GM21619 (cell line): Measurements from ENCODE around the gene TCF7L2.

Source experiments
- ATAC-seq: cut with Tn5 transposase; IDR thresholded peaks from one replicate; pipeline ENCODE4 v1.9.1; 2021; ENCODE audit not compliant: unreplicated experiment

The TCF7L2 gene

DNA sequence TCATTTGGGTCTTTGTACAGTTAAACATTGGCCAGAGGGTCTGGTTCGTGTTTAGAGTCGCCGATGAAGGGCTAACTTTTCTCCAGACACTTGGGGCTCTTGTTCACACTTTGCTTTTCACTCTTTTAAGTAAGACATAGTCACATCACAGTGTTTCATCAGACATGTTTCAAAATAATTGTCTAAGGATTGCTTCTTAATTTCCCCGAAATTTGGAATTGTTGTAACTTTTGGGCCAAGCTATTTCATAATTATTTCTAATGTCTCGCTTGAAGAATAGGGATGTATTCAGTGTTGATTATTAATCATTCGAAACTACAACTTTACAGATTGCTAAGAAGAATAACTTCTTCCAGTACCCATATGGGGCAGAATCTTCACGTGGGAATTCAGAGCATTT lies 92.8 kb downstream of the TCF7L2 start:
- no peak for ATAC-seq

DNA sequence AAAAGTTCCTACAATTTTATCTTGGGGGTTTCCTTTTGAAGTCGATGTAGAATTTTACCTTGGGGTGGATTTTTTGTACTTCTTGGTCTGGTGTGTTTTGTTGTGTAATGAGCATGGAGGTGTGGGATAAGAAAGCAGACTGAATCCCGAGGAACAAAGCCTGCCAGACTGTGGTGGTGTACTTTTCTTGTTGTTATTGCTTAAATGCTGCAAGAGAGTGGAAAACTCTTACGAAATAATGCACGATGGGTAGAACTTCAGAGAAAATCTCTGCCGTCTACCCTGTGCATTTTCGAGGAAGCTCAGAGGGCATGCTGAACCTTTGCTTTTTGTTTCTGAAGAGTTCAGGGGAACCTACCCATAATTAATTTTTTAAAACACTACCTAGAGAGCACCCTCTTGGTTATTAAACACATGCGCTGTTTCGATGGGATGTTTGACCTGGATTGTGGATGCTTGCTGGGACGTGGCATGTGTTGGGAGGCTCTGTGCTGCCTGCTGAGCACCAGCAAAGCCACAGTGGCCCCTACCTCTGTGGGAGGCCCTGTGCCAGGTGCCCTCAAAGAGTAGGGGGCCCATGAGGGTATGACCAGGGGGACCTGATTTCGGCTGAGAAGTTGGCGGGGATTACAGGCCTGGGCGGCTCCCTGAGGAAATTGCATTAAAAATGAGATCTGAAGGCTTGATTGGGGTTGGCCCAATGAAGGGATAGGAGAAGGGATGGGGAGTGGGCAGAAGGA lies 94.1 kb downstream of the TCF7L2 start:
- ATAC-seq = no peak

DNA sequence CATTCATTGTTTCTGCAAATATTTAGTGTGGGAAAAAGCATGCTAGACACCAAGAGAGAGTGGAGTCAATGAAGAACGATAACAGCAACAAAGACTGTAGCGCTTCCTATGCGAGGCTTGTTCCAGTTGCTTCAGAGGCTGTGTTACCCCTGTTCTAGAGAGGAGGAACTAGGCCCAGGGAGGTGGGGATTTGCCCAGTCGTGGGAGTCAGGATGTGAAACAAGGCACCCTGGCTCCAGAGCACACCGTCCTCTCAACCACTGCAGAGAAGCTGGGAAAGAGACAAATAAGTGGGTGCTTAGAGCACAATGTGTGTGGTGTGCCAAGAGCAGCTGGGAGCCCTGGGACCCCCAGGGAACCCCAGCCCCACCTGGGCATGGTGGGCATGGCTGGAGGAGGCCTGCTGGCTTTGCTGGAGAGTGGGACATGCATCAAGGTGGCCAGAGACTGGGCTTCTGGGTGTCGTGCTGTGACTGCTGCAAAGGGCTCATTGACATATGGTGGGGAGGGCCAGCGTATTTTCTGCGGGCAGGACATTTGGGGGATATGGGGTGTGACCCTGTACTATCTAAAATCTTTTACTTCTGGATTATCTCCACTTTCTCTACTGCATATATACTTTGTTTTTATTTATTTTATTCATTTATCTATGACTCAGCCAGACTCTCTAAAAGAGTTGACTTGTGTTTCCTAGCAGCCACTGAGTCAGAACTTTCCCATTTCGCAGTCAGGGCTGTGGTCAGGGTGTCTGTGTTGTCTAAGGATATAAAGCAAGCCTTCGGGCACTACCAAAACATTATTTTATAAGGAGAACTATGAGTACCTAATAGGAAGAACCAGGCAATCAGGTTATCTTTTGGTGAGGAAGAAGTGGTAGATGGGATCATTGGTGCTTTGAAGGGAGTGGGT lies 95.4 kb downstream of the TCF7L2 start:
- no peak for ATAC-seq

DNA sequence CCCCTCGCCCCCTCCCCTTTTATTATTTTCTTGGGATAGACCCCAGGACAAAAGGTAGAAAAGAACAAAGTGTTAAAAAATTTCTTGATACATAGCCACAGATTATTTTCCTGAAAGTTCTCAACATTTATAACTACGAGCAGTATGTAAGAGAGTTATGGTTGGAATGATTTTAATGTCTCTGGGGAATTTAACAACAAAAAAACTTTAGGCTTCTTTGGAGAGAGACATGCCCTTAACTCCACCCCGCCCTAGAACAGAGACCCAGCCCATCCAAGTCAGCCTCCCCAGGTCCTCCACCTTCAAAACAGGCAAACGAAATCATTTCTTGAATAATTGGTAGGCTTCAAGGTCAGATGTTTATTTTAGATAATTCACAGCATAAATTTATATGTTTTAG lies 97.1 kb downstream of the TCF7L2 start:
- no peak for ATAC-seq

DNA sequence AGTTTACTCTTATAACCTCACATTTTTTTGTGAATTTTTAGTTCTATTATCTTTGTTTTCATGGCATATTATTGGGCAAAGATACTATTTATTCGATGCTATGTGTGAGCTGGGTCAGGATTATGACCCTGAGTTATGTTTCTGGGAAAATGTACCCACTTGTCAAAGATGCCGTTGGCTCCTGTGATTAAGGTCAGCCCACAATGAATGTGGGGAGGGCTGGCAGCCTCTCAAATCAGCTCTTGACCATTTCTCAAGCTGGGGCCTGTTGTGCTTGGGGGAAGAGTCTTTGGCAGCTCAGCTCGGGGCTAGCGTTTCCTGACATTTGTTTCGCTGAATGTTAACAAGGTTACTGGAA lies 97.5 kb downstream of the TCF7L2 start:
- ATAC-seq = no peak

DNA sequence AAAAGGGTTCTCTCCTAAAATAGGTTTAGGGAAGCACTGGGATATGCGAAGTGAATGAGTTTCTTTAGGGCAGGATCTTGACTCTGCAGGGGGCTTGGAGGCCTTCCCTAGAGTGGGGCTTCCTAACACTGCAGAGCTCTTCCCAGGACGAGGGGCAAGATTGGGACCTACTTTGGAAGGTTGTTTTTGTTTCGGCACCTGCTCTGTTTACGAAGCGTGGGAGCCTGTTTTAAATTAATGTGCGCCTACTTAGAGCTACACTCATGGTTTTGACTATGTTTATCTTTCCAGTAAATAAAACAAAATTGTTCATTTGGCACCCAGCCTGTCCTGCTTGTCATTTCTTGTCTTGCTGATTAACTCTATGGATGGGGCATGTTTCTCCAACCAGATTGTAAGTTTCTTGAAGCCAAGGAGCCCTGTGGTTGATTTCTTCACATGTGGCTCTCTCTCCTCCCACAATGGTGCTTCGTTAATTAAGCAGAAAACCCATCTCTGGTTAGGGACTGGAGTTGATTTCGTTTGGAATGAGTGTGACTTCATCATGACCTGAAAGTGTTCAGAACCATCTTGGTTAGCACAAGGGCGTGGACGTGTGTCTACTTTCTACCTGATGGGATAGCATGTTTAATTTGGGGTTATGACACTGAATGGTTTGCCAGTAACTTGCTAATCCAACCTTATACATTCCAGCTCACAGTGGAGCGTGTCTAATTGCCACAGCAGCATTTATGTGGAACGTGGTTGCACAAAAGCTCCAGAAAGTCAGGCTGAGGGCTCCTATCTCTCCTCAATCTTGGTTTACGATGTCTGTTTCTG lies 98.1 kb downstream of the TCF7L2 start:
- ATAC-seq = no peak

DNA sequence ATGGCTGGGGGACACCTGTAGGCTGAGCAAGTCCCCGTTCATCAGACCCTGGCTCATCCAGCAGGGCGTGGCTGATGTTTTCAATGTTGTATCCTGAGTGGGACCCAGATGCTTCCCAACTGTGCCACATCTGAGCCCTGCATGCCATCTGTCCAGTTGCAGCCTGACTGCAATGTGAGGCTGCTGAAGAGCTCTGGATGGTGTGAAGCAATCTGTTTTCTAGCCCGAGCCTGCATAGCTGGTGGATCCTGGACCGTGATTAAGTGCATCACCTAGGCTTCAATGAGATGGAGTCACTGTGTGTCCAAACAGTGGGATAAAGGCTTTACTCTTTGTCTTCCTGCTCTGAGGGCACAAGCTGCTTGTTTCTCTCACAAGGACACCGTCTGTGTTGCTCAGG lies 99.8 kb downstream of the TCF7L2 start:
- no peak for ATAC-seq

DNA sequence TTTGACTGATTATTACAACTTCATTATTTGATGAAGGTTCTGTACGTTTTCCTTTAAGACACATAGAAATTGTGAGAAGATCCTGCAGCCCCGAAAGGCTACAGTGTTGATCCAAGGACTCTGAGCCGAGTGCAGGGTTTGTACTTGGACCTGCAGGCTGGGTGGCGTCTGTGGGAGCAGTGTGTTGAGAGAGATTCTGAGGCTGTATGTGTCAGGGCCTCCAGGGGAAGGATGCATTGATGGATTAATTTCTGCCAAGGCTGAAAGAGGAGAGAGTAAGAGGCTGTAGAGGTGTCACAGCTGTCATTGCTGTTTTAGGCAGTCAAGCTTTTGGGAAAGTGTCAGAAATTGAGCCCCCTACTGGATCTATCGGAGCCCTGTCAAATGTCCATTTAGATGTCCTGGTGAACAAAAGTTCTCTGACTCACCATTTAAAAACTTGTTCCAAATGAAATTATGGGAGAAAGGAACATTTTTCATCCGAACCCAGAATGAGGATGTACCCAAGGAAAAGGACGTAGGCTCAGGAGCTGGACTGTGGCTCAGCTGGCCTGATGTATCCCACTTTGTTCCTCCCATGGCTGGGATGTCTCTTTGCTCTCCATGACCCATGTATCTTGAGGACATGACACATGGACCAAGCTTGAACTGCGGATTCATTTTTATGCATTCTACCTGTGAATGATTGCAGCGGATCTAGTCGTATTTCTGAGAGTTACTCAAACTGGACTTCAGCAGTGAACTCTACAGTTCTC lies 102.2 kb downstream of the TCF7L2 start:
- ATAC-seq = no peak

DNA sequence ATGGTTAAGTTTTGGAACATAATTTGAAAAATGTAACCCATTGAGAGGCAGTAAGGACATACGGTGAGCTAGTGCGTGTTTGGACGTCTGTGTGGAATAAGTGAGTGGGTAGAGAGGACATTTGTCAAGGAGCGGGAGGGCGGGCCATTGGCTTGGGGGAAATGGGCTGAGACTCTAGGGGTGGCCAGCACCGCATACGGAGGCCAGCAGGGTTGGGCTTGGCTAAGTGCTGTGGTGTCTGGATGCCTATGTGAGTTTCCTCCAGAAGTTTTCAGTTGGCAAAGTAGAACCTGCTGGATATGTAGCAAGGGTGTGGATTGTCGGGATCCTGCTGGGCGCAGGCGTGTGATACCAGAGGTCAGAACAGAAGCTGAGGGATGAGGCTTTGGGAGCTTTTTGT lies 103.0 kb downstream of the TCF7L2 start:
- no peak for ATAC-seq

DNA sequence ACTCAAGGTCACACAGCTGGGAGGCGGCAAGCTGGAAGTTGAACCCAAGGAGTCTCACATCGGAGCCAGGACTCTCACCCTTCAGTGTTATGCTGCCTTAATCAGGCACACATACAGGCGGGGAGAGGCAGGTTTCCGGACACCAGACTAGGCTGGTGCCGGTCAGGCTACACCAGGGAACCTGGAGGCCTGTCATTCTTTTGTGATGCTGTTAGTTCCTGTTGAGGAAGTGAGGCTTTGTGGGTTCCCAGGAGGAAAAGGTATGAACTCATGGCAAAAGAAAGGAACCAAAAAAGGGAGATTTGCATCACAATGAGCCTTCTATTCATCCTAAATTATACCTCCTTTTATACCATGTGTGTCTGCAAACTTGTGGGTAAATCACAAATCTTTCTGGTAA lies 103.8 kb downstream of the TCF7L2 start:
- no peak for ATAC-seq

DNA sequence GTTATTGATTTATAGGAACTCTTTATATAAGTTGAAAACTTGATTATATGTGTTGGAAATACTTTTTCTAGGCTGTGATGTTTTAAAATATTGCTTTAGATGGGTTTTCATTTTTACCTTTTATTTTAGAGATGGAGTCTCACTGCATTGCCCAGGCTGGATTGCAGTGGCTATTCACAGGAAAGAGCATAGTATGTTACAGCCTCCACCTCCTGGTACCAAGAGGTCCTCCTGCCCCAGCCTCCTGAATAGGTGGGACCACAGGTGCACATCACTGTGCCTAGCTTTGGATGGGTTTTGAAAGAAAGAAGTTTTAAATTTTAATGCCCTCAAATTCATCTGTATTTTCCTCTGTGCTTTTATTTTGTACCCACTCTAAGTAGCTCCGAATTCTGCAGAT lies 105.4 kb downstream of the TCF7L2 start:
- no peak for ATAC-seq

DNA sequence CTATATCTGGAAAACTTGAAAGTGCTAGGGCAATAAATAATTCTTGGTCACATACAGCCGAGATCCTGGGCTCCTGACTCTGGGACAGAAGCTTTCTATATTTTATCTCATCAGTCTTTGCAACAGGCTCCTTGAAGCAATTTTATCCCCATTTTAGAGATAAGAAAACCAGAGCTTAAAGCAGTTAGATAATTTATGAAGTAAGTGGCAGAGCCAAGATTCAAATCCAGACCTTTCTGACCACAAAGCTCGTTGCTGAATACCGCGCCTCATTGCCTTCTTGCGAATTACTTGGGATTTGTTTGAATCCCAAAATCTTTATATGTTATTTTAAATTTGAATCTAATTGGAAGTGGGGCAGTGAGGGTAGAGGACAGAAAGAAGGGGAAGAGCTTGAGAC lies 106.0 kb downstream of the TCF7L2 start:
- no peak for ATAC-seq

DNA sequence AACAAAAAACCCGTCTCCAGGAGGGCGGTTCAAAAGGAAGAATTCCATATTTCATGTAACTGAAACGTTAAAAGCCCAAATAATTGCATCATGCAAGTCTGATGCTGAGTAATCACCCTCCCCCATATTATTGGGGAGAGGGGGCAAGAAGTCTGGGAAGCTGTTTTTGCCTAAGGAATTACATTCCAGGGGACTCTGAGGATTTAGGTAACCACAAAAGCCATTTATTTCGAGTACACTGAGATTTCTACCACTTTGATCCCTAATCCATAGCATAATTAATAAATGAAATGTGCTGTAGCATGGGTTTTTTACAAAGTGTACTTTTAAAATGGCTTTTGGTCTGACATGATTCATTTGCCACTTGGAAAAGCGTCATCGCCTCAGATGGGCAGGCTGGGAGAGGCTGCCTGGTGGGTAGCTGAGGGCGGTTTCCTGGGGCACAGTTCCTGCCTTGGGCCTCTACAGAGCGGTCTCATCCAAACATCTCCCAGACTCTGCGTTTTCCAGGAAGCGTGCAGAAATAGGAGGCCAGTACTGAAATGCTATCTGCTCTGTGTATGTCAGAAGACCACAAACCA lies 106.5 kb downstream of the TCF7L2 start:
- ATAC-seq = no peak

DNA sequence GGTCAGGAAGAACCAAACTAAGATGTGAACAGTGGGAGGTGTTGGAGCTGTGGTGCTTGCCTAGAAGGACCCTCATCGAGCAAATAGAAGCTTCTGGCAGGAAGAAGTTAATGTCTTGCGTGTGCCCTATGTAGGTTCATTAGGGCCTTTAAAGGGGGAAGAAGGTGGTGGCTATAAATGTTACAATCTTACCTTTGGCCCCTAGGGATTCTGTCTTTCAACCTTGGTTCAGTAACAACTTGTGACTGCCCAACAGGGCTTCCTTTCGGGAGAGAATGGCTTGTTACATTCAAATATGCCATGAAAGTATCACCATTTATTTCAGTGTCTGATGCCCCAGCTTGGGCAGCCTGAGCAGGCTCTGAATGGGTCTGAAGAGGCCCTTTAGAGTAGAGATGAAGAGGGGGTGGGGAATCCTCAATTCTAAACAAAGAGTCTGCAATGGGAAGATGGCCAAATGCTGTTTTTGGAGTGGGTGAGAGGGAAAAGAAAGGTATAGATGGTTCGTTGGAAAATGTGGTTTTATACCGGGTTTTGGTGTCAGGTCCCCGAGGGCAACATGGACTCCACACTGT lies 108.0 kb downstream of the TCF7L2 start:
- ATAC-seq = no peak

DNA sequence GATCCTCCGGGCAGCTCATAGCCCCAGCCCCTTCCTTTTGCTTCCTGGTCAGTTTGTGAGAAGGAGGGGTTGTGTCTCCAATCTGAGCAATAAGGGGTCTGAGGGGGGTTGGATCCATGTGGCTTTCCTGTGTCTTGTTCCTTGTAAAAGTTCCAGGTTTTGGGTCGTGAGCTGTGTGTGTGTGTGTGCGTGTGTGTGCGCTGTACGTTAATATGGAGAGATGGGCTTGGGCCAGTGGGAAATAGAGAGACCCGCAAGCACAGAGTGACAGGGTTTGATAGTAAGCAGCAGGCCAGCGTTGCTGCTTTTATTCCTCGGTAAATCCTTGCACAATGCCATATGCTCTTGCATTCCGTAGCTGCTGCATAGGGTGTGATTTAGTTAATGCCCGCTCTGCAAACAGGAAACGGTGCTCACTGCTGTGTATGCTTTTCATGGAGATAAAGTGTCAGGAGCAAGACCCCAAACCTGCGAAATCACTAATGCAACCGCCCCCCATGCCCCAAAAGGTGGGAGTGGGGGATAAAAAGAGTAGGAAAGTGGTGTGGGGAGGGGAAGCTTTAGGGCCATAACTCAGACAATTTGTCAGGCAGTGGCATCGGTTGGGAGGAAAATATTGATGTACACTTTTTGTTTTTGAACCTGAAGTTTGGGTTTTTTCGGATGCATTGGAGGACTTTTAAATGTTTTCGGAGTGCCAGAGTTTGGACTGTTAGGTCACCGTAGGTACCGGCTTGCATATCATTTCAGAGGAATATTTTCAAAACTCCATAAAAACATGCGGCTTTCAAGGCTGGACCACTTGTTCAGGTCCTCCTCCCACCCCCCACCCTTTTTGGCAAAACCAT lies 108.7 kb downstream of the TCF7L2 start:
- ATAC-seq = no peak

DNA sequence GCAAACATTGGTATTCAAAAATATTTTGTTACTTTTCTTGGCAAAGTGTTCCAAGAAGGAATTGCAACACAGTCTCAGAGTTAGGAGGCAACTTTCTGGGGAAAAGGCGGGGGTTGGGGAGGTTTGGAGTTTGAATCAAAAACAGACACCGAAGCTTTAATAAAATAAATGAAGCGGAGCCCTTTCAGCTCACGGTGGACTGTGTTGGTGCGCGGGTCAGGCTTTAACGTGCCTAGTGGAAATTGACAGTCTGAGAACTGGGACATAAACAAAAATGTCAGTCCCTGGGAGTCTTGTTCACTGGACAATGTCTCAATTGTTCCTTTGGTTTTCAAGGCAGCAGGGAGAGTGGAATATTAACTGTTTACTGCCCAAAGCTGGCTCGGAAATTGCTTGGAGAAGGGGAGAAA lies 109.3 kb downstream of the TCF7L2 start:
- no peak for ATAC-seq

DNA sequence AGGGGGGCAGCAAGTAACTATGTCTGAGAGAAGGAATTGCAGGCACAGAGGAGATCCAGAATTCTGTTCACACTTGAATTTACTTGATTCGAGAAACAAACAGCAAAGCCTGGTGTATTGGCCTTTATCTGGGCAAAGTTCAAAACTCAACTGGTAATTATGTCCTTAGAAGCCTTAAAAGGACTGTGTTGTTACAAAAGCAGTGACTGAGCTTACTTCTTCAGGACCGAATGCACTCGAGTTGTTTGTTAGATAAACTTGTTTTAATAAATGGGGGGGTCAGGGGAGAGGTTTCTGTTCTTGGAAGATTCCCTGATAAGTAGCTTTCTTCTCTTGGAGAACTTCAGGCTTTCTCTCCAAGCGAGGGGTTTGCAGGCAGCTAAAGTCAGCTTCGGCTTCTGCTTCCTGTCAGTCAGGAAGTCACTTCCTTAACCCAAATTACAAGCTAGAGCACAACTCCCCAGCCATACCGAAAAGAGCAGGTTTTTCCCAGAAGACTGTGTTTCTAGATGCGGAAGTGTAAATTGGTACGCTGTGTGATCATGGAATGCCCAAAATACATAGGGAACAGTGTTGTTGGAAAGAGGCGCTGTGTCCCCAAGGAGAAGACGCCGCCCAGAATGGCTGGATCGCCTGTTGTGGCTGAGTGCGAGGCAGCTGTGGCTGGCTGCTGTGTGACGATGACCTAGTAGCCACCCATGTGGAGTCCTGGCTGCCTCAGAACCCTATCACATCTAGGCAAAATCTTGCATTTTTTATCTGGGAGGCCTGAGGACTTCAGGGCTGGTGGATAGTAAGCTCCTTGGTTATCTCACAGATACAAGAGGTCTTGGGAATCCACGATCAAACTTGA lies 110.4 kb downstream of the TCF7L2 start:
- no peak for ATAC-seq

DNA sequence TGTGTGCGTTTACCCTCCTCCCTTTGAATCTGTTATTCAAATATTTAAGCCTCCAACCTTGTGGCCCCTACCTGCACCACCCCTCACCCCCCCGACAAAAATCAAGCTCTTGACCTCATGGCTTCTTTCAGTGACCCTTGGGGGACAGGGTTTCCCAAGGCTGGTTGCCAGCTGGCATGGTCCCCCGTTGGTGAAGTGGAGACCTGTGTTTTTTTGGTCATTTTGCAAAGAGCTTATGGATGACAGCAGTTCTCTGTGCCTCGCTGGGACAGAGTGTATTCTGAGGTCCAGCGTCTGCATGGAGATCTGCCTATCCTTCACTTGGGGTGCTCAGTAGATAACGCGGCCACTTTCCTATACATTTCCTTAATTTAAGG lies 111.0 kb downstream of the TCF7L2 start:
- no peak for ATAC-seq
